Activated T-helper 2 cell treated with anti-CD3 and anti-CD28 coated beads, Interferon-gamma antibody, Interleukin-2, Interleukin-4, amounts not matched to agents 10 μg/mL and 5 μg/mL and 100 μg/mL, durations not matched to agents 14 hours and 24 hours and 36 hours (primary cell): ENCODE data around the gene TIAM1. TPM values are rescaled to one million over a fixed set of nuclear protein-coding genes. Genes with fewer than 3 reads are reported as not detected.

Source experiments
- DNase-seq: peaks from one replicate; pipeline ENCODE4 v3.0.0; 2021; ENCODE audit warnings: low spot score
- H3K27ac Mint-ChIP-seq: one replicate; pipeline ENCODE4 v1.8.0; 2021; ENCODE audit warnings: mixed read lengths
- H3K27me3 Mint-ChIP-seq: one replicate; pipeline ENCODE4 v1.8.0; 2021; ENCODE audit warnings: low read depth, mixed read lengths
- H3K36me3 Mint-ChIP-seq: one replicate; pipeline ENCODE4 v1.8.0; 2021; ENCODE audit warnings: low read depth, mixed read lengths
- H3K4me1 Mint-ChIP-seq: one replicate; pipeline ENCODE4 v1.8.0; 2021; ENCODE audit warnings: low read depth, mixed read lengths
- H3K4me3 Mint-ChIP-seq: one replicate; pipeline ENCODE4 v1.8.0; 2021; ENCODE audit warnings: low read depth, mild to moderate bottlenecking, moderate library complexity, mixed read lengths
- H3K9me3 Mint-ChIP-seq: one replicate; pipeline ENCODE4 v1.8.0; 2021; ENCODE audit warnings: mixed read lengths
- intact Hi-C: fragments of 100-400 bp; cut with micrococcal nuclease; formaldehyde crosslinking; loops from one replicate; pipeline ENCODE4 v1.15.1; 2023
- total RNA-seq: library from RNA; stranded (reverse); gene quantifications from 2 replicates; pipeline ENCODE4 v1.2.3, GENCODE V29; 2022

Gene TIAM1
- total RNA-seq, 1 donor from 2014 or later, result 110 TPM

DNA sequence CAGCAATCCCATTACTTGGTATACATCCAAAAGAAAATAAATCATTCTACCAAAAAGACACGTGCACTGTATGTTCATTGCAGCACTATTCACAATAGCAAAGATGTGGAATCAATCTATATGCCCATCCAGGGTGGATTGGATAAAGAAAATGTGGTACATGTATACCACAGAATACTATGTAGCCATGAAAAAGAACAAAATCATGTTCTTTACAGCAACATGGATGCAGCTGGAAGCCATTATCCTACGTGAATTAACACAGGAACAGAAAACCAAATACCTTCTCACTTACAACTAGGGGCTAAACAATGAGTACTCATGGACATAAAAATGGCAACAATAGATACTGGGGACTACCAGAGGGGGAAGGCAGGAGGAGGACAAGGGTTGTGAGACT lies 147.3 kb downstream of the TIAM1 start:
- Mint-ChIP-seq H3K9me3 (no peaks in the 10 kb centered on the region), H3K27ac (no peak overlapping the region), H3K27me3 (no peaks in the 10 kb centered on the region), H3K4me1 (peaks cover 49% of the 10 kb centered on the region), H3K4me3 (no peak overlapping the region), H3K36me3 (peaks cover 19% of the 10 kb centered on the region)
- intact Hi-C loops, result no loop called here
- no peak for DNase-seq

DNA sequence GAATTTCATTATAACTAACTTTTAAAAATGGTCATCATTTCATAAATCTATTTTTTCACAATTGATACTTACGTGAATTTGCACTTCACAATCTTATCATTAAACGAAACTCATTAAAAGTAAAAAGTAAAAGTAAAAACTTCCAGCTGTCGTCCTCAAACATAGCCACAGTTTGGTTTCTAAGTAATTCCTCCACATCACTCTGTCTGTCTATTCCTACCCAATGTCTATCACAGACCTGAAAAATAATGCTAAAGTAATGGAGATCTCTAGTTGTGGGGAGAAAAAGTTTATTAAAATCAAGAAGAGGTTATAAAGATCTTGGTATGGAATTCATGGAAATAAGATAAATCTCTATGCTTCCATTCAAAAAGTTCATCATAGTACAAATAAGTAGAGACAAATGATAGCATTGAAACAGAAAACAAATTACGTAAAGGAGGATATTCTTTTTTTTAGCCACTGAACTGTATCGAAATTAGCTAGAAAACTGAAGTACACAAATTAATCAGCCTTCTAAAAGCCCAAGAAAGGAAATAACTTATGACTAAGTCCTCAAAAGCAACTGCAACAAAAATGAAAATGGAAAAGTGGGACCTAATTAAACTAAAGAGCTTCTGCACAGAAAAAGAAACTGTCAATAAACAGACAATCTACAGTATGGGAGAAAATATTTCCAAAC lies 148.6 kb downstream of the TIAM1 start:
- Mint-ChIP-seq H3K36me3 (peaks cover 25% of the 10 kb centered on the region), H3K4me1 (peaks cover 56% of the 10 kb centered on the region), H3K27ac (peak overlapping the region; percentile 82), H3K9me3 (no peaks in the 10 kb centered on the region), H3K4me3 (peak overlapping the region; percentile 62), H3K27me3 (no peaks in the 10 kb centered on the region)
- intact Hi-C loops, result loop anchor here (1.0 to 2.0 kb wide), 7 partner anchors 11 to 477 kb away; partner anchors contain the start of gene KRTAP21-3
- no peak for DNase-seq

DNA sequence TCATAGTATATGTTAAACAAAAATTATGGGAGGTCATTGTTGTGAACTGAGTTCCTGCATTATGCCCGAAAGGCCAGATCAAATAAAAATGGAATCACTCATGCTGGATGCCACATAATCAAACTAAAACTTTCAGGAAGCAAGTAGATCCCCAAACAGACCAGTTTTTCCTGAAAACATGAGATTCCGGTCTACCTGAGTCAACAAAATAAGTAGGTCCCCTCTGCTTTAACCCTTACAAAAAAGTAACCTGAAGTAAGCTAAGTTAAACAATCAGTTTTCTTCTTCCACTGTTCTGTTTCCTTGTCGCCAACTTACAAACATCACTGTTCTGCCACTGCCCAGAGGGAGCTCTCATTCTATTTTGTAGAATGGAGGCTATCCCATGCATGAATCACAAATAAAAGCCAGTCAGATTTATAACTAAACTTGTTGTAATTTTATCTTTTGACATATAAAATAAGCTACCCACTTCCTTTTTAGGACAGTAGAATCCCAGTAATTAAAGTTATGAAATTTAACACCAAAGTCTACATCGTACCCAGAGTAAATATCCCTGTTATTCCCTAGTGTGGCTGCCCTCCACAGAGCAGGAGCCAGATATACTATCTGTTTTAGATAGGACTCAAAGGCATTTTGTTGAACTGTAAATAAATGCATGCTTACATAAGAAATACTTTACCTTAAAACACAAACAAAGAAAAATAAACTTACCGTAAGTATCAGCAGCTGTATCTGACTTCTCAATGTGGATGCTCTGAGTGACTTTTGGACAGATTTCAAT lies 149.4 kb downstream of the TIAM1 start:
- peaks cover 28% of the 10 kb centered on the region for H3K36me3 Mint-ChIP-seq
- H3K4me1 Mint-ChIP-seq, result peaks cover 62% of the 10 kb centered on the region
- no peak for DNase-seq
- no peaks in the 10 kb centered on the region for H3K27me3 Mint-ChIP-seq
- H3K4me3 Mint-ChIP-seq, result peak overlapping the region; percentile 62
- intact Hi-C loops, result loop anchor here (1.0 to 2.0 kb wide), 7 partner anchors 10 to 476 kb away; partner anchors contain the start of gene KRTAP21-3
- H3K9me3 Mint-ChIP-seq, result no peaks in the 10 kb centered on the region
- H3K27ac Mint-ChIP-seq, result peak overlapping the region; percentile 82

DNA sequence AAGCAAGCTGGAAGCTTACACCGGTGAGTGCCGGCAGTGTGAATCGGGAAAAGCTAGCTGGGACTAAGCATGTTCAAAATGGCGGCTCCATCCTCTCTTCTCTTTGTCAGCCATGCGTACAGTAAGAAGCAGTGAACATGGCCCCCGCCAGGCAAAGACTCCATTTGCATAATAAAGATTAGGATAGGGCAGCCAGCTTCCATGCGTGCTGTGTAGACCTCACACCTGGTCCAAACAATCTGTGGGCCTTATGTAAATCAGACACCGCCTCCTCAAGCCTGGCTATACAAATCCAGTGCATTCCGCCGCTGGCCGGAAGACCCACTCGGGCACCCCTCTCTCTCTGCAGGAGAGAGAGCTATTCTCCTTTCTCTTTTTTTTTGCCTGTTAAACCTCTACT lies 150.3 kb downstream of the TIAM1 start:
- Mint-ChIP-seq H3K9me3 (no peaks in the 10 kb centered on the region), H3K36me3 (peaks cover 32% of the 10 kb centered on the region), H3K4me3 (no peak overlapping the region), H3K27ac (no peak overlapping the region), H3K27me3 (no peaks in the 10 kb centered on the region), H3K4me1 (peaks cover 64% of the 10 kb centered on the region)
- DNase-seq, result no peak
- intact Hi-C loops, result loop anchor here (2.0 kb wide), 3 partner anchors 13 to 365 kb away; no protein-coding TSS in a partner anchor

DNA sequence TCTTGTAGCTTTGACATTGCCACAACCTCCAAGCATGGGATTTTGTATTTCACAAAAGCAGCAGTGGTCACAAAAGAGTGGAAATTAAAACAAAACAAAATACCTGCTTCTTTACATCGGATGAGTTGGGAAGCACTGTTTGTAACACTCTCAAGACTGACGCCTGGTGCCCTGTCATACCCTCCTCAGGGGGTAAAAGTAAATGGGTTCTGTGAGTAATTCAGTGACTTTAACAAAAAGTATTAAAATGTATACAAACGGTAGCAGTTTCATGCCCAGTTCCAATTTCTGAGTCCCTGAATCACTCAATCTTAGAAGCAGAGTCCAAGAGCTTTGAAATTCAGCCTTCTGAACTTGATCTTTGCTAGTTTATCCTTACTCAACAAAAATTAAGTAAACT lies 152.5 kb downstream of the TIAM1 start:
- H3K27me3 Mint-ChIP-seq, result no peaks in the 10 kb centered on the region
- intact Hi-C loops, result no loop called here
- peaks cover 75% of the 10 kb centered on the region for H3K4me1 Mint-ChIP-seq
- no peaks in the 10 kb centered on the region for H3K9me3 Mint-ChIP-seq
- no peak overlapping the region for H3K27ac Mint-ChIP-seq
- peaks cover 41% of the 10 kb centered on the region for H3K36me3 Mint-ChIP-seq
- no peak overlapping the region for H3K4me3 Mint-ChIP-seq
- DNase-seq, result no peak

DNA sequence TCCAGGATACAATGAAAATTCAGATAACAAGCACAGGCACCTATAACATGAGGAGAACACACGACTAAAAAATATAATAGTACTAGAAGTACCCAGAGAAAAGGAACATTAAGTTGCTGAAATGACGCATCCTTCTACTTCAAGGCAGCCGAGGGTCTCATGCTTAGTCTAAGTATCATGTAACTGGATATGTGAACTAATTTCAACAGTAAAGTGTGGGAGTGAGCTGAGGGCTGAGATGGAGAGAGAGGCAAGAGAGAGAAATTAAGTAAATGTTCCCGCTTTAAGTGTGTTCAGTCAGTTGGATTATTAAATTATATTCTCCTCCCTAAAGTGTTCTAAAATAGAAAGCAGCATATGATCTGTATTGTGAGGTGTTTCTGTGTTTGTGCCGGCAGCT lies 153.5 kb downstream of the TIAM1 start:
- peak overlapping the region; percentile 67 for H3K27ac Mint-ChIP-seq
- intact Hi-C loops, result no loop called here
- H3K4me3 Mint-ChIP-seq, result peak overlapping the region; percentile 31
- no peak for DNase-seq
- peaks cover 76% of the 10 kb centered on the region for H3K4me1 Mint-ChIP-seq
- no peaks in the 10 kb centered on the region for H3K27me3 Mint-ChIP-seq
- peaks cover 47% of the 10 kb centered on the region for H3K36me3 Mint-ChIP-seq
- no peaks in the 10 kb centered on the region for H3K9me3 Mint-ChIP-seq

DNA sequence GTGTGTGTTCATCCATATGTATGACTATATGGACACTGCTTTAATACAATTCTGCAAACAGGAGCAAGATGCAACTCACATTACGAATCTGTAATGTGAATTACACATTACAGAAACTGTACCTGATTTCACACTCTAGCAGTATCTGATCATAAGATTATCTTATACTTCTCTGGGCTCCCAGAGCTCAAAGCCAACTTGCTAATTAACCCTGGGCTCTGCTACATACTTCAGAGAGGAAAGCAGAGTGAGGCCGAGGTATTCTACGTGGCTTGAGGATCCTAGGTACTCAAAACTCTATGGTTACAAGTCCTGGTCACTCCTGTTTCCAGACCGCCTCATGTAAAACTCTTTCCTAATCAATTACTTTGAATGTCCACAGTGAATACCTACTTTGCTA lies 156.6 kb downstream of the TIAM1 start:
- H3K4me1 Mint-ChIP-seq, result peaks cover 71% of the 10 kb centered on the region
- no peaks in the 10 kb centered on the region for H3K27me3 Mint-ChIP-seq
- H3K36me3 Mint-ChIP-seq, result peaks cover 53% of the 10 kb centered on the region
- no peaks in the 10 kb centered on the region for H3K9me3 Mint-ChIP-seq
- intact Hi-C loops, result loop anchor here (2.0 to 10.0 kb wide), 2 partner anchors 469 to 537 kb away; partner anchors contain the start of gene KRTAP21-3
- H3K4me3 Mint-ChIP-seq, result peak overlapping the region; percentile 75
- H3K27ac Mint-ChIP-seq, result peak overlapping the region; percentile 82
- no peak for DNase-seq

DNA sequence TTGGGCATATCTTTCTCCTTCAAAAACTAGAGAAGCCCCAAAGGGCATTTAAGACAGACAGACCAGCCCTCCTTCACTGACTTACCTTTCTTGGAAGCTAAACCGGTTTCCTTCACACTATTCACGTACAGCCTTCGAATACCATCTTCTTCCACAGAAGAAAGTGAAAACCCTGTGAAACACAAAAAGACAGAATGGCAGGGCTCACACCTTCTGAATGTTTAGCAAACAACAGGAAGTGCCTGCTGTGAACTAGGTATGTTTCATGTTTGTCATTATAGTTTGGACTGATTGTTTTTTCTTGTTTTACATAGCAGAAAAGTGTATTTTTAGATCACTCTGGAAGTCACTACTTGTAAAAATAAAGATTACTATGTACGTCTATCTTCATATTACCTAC lies 157.1 kb downstream of the TIAM1 start:
- intact Hi-C loops, result loop anchor here (2.0 to 10.0 kb wide), 2 partner anchors 468 to 538 kb away; partner anchors contain the start of gene KRTAP21-3
- Mint-ChIP-seq H3K4me3 (peak overlapping the region; percentile 75), H3K9me3 (no peaks in the 10 kb centered on the region), H3K36me3 (peaks cover 55% of the 10 kb centered on the region), H3K27me3 (no peaks in the 10 kb centered on the region), H3K4me1 (peaks cover 76% of the 10 kb centered on the region), H3K27ac (peak overlapping the region; percentile 82)
- no peak for DNase-seq

DNA sequence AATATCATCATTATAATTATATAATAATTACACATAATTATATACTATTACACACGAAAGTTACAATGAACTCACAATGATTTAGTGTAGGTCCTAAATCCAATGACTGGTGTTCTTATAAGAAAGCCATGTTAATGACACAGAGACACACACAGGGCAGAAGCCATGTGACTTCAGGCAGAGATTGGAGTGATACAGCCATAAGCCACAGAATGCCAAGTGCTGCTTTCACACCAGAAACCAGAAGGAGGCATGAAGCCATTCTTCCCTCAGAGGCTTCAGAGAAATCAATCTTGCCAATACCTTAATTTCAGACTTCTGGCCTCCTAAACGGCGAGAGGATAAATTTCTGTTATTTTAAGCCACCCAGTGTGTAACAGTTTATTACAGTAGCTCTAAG lies 158.4 kb downstream of the TIAM1 start:
- Mint-ChIP-seq H3K27me3 (no peaks in the 10 kb centered on the region), H3K27ac (peak overlapping the region; percentile 92), H3K4me1 (peaks cover 76% of the 10 kb centered on the region), H3K9me3 (no peaks in the 10 kb centered on the region), H3K36me3 (peaks cover 59% of the 10 kb centered on the region), H3K4me3 (peak overlapping the region; percentile 70)
- intact Hi-C loops, result loop anchor here (2.0 to 10.0 kb wide), 2 partner anchors 467 to 539 kb away; partner anchors contain the start of gene KRTAP21-3
- DNase-seq, result no peak

DNA sequence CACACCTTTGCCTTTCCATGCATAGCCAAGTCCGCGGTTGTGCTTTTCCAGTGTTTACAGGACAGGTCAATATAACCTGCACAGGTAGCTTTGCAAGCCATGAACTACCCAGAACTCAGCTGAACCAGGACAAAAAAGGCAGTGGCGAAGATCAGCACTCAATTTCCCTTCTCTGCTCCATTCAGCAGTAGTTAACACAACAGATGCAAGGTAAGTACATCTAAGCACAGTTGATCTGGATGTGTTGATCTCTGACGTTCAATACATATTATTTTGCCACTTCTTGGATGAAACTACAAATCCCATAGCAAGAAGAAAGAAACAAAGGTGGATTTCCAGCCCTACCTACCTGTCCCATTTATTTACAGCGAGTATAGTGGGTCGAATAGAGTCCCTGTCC lies 159.2 kb downstream of the TIAM1 start:
- no peak for DNase-seq
- Mint-ChIP-seq H3K4me3 (peak overlapping the region; percentile 72), H3K27me3 (no peaks in the 10 kb centered on the region), H3K36me3 (peaks cover 64% of the 10 kb centered on the region), H3K4me1 (peaks cover 75% of the 10 kb centered on the region), H3K27ac (peak overlapping the region; percentile 90), H3K9me3 (no peaks in the 10 kb centered on the region)
- intact Hi-C loops, result loop anchor here (1.0 to 10.0 kb wide), 6 partner anchors 10 to 540 kb away; partner anchors contain the start of gene SOD1

DNA sequence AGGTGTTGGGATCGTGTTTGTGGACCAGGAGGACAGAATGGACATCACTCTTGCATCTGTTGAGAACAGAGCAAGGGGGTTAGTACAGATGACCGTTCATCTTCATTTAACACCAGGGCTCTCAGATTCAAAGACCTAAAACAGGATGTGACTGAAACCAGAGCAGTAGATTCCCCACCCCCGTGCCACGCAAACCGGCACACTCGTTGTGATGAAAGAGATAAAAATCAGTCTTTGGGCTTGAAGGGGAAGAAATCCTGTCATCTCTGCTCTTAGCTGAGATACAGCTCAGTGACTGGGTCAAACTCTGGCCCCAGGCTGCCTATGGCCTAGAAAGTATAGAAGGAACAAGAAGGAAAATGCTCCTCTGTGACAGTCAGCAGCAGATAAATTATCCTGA lies 159.6 kb downstream of the TIAM1 start:
- DNase-seq, result peak; percentile 74
- H3K9me3 Mint-ChIP-seq, result no peaks in the 10 kb centered on the region
- H3K4me1 Mint-ChIP-seq, result peaks cover 71% of the 10 kb centered on the region
- intact Hi-C loops, result loop anchor here (1.0 to 10.0 kb wide), 6 partner anchors 11 to 540 kb away; partner anchors contain the start of gene SOD1
- peak overlapping the region; percentile 90 for H3K27ac Mint-ChIP-seq
- peaks cover 63% of the 10 kb centered on the region for H3K36me3 Mint-ChIP-seq
- H3K4me3 Mint-ChIP-seq, result peak overlapping the region; percentile 72
- H3K27me3 Mint-ChIP-seq, result no peaks in the 10 kb centered on the region

DNA sequence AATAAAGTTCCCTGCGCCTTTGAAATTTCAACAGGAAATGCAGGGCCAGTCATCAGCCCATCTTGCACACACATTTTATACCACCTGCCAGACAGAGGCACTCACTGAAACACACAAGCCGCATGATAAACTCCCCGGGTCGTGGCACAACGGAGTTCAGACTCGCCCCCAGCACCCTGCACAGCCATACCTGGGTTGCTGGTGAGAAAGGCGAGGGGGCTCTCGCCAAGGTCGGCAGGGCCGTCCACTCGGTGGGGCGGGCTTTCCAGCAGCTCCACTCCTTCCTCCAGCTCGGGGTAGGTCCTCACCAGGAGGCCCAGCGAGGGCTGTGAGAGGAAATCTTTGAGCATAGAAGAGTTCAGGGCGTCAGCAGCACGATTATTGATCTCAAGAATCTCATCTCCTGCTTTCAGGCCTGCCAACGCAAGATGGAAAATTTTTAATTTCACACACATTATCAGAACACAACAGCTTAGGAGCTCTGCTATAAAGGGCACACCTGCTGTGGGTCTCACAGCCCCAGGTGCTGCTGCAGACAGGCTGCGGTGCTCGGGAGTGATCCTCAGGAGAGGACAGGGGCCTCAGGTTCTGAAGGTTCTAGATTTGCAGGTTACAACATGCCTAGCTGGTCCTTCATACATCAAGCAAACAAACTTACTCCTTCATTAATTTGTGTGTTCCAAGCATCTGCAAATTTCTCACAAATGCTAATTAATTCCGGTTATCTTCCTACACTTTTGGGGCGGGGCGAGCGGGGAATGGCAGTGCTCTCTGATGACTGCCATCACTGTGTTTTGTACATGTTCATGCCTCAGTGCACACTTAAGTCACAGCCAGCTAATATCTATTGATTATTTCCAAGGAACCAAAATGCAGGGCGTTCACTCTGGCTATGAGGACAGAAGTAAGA lies 161.6 kb downstream of the TIAM1 start:
- Mint-ChIP-seq H3K36me3 (peaks cover 66% of the 10 kb centered on the region), H3K27ac (peak overlapping the region; percentile 95), H3K27me3 (no peaks in the 10 kb centered on the region), H3K4me1 (peaks cover 62% of the 10 kb centered on the region), H3K9me3 (no peaks in the 10 kb centered on the region), H3K4me3 (peak overlapping the region; percentile 91)
- DNase-seq, result peak; percentile 44
- intact Hi-C loops, result loop anchor here (1.0 to 10.0 kb wide), 3 partner anchors 112 to 542 kb away; partner anchors contain the start of gene SOD1
